Measurements from ENCODE around the gene TMSB15C.

- TF ChIP-seq POLR2A (IDR thresholded peaks at IDR 0.05) (no peak), CTCF (IDR thresholded peaks at IDR 0.05) (no peak)
Observed at GRCh38 chrX:104085919-104086318, 9.9 kb upstream of the TMSB15C start.

Measured in prostate gland (tissue), 2 donors.